Keratinocyte (primary cell): ENCODE data around the gene ALS2CL. TPM values are rescaled to one million over a fixed set of nuclear protein-coding genes. Genes with fewer than 3 reads are reported as not detected.

Experiments
- DNase-seq: peaks from one replicate; pipeline ENCODE4 v3.0.0-alpha.2; 2011; ENCODE audit warnings: low read depth, missing footprints, low spot score
- FAIRE-seq: peaks from 2 replicates; lab custom pipeline; 2011; peaks lifted over from hg19 to GRCh38; lab: Jason Lieb, UNC
- H2AFZ ChIP-seq: 2 replicates; pipeline ENCODE4 v1.6.0; 2012; ENCODE audit warnings: low read length, control low read depth, inconsistent platforms; ENCODE audit not compliant: control insufficient read depth
- H3K27ac ChIP-seq: 2 replicates; pipeline ENCODE4 v1.5.1; 2011; ENCODE audit warnings: low read length; ENCODE audit not compliant: control insufficient read depth, insufficient read depth
- H3K27me3 ChIP-seq: 3 replicates; pipeline ENCODE4 v1.6.0; 2011; ENCODE audit warnings: low read length; ENCODE audit not compliant: control insufficient read depth, insufficient read depth; ENCODE audit errors: extremely low read depth
- H3K36me3 ChIP-seq, 2 experiments: 2 replicates in 1 of 2; 3 replicates in 1 of 2; pipeline ENCODE4 v1.5.1; 2011; ENCODE audit warnings: low read length in 2 of 2, mild to moderate bottlenecking in 1 of 2; ENCODE audit not compliant: control insufficient read depth in 2 of 2, insufficient read depth in 2 of 2; ENCODE audit errors: extremely low read depth in 1 of 2
- H3K4me1 ChIP-seq: 3 replicates; pipeline ENCODE4 v1.5.1; 2011; ENCODE audit warnings: low read length; ENCODE audit not compliant: control insufficient read depth, insufficient read depth; ENCODE audit errors: extremely low read depth
- H3K4me2 ChIP-seq: 3 replicates; pipeline ENCODE4 v1.6.0; 2011; ENCODE audit warnings: low read depth, low read length; ENCODE audit not compliant: control insufficient read depth, insufficient read depth; ENCODE audit errors: extremely low read depth
- H3K4me3 ChIP-seq, 3 experiments: fragments of 200-600 bp in 1 of 3; sonication (generic) in 1 of 3; 2 replicates in 2 of 3; 3 replicates in 1 of 3; pipeline ENCODE4 v1.5.1; 2011 to 2016; ENCODE audit warnings: low read length in 3 of 3, mild to moderate bottlenecking in 3 of 3, control low read depth in 2 of 3, inconsistent platforms in 1 of 3, low read depth in 1 of 3, mixed read lengths in 1 of 3, mixed run types in 1 of 3, moderate library complexity in 1 of 3; ENCODE audit not compliant: control insufficient read depth in 2 of 3, insufficient read depth in 2 of 3; ENCODE audit errors: extremely low read depth in 1 of 3
- H3K79me2 ChIP-seq: 2 replicates; pipeline ENCODE4 v1.6.0; 2012; ENCODE audit warnings: low read length; ENCODE audit not compliant: control insufficient read depth, insufficient read depth
- H3K9ac ChIP-seq: 3 replicates; pipeline ENCODE4 v1.6.0; 2011; ENCODE audit warnings: low read length; ENCODE audit not compliant: control insufficient read depth, insufficient read depth; ENCODE audit errors: extremely low read depth
- H3K9me1 ChIP-seq: 3 replicates; pipeline ENCODE4 v1.6.0; 2011; ENCODE audit warnings: low read length; ENCODE audit not compliant: control insufficient read depth, insufficient read depth; ENCODE audit errors: extremely low read depth
- H3K9me3 ChIP-seq: 2 replicates; pipeline ENCODE4 v1.5.1; 2012; ENCODE audit warnings: low read depth, low read length; ENCODE audit not compliant: control insufficient read depth
- H4K20me1 ChIP-seq: 3 replicates; pipeline ENCODE4 v1.6.0; 2011; ENCODE audit warnings: low read length; ENCODE audit not compliant: control insufficient read depth, insufficient read depth; ENCODE audit errors: extremely low read depth
- CTCF ChIP-seq, 3 experiments: IDR thresholded peaks in 1 of 3; conservative IDR thresholded peaks in 1 of 3; optimal IDR thresholded peaks in 1 of 3; 2 replicates in 2 of 3; 3 replicates in 1 of 3; pipeline versions ENCODE3 to v1.5.1; 2011; ENCODE audit warnings: low read length in 3 of 3, mild to moderate bottlenecking in 3 of 3, moderate library complexity in 2 of 3, control low read depth in 1 of 3, inconsistent platforms in 1 of 3; ENCODE audit not compliant: insufficient read depth in 2 of 3; ENCODE audit errors: extremely low read depth in 1 of 3
- EZH2 ChIP-seq: IDR thresholded peaks from one replicate; pipeline ENCODE4 v1.6.1; 2012; ENCODE audit warnings: inconsistent platforms, mild to moderate bottlenecking, low read length, moderate library complexity
- dilution Hi-C: fragments of 300-500 bp; cut with MboI; formaldehyde crosslinking; loops from one replicate; pipeline ENCODE4 v1.7.0; 2020; ENCODE audit warnings: low sequenced_read_pairs; ENCODE audit not compliant: extremely low pct_ligation_motif_present
- polyA plus RNA-seq, 5 experiments: library from polyadenylated mRNA; depleted of rRNA in 3 of 5; stranded (reverse) in 3 of 5; stranded (forward) in 1 of 5; unstranded in 1 of 5; fragments of >200 nt; gene quantifications; 1 replicate in 1 of 5; 2 replicates in 3 of 5; 3 replicates in 1 of 5; pipeline versions ENCODE4 v1.2.1 to v1.2.3, GENCODE V29; 2011 to 2012; ENCODE audit warnings: missing spikeins in 2 of 5, low read depth in 1 of 5, low replicate concordance in 1 of 5

Gene ALS2CL
- polyA plus RNA-seq, 1 donor (not counting 4 experiments of a cell fraction or from before 2014, with no cell fraction given): 40.9 TPM

DNA sequence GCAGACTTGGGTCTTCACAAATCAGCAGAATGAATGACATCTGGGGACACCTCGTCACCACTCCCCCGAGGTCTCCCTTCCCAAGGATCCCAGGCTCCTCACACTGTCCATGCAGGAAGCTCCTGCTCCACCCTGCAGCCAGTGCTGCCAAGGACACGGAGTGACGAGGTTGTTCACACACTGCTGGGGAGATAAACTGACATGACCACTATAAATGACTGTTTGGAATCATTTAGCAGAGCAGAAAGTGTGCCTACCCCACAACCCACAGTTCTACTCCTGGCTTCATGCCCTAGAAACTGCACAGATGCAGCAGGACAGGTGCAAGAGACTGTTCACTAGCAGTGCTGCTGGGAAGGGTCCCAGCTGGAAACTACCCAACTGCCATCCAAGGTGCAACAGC, 43.9 kb upstream of the ALS2CL start:
- dilution Hi-C loops: no loop called here
- FAIRE-seq: no peak
- no peak for DNase-seq

DNA sequence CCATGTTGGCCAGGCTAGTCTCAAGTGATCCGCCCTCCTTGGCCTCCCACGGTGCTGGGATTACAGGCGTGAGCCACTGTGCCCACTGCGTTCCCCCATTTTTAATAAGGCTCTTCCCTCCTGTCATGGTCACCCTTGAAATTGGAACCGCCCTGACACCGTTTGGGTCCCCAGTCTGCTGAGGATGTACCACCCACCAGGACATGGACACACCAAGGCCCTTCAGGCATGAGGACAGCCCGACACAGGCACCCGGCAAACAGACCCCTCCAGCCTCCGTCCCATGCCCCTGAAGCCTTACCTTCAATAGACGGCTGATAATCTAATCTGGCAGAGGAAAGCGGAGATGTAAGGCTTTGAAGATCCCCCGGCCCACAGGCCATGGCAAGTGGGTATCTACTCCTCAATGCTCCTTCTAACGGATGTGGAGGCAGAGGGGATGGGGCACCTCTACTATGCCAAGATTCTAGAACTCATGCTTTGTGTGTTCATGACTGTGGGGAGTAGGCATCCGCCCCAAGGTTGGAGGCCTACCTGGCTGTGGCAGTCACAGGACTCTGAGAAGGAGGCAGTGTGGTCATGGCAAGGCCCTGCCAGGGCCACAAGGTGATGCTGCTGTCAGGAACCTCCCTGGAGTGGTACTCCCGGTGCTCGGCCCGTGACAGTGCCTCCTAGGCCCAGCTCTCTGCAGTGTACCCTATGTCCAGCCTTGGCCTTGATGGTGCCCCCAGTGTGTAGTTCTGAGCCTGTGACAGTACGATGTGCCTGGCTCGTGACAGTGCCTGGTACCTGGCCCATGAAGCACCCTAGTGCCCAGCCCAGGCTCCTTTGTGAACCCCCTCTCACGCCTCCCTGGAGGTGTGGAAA, 42.8 kb upstream of the ALS2CL start:
- H3K4me3 ChIP-seq: no peak overlapping the region
- DNase-seq (no peak), FAIRE-seq (no peak)
- H4K20me1 ChIP-seq: no peaks in the 10 kb centered on the region
- no peak overlapping the region for H2AFZ ChIP-seq
- no peaks in the 10 kb centered on the region for H3K36me3 ChIP-seq
- no peak overlapping the region for H3K27ac ChIP-seq
- dilution Hi-C loops: no loop called here
- H3K9ac ChIP-seq: no peak overlapping the region
- H3K79me2 ChIP-seq: no peaks in the 10 kb centered on the region
- H3K4me2 ChIP-seq: no peak overlapping the region
- H3K4me1 ChIP-seq: no peaks in the 10 kb centered on the region
- H3K9me1 ChIP-seq: no peaks in the 10 kb centered on the region
- no peak for TF ChIP-seq CTCF (optimal IDR thresholded peaks at IDR 0.05 in 1 of 3, IDR thresholded peaks at IDR 0.05 in 1 of 3, conservative IDR thresholded peaks at IDR 0.05 in 1 of 3; ENCODE audit: extremely low read depth in 1 of 3, insufficient read depth in 2 of 3, low read length in 3 of 3)
- no peak for TF ChIP-seq EZH2
- H3K9me3 ChIP-seq: no peaks in the 10 kb centered on the region
- peaks cover 8% of the 10 kb centered on the region for H3K27me3 ChIP-seq

More for the DNA sequence above, 43.9 kb upstream of the ALS2CL start:
- Histone ChIP-seq H3K27me3 (peaks cover 8% of the 10 kb centered on the region), H3K4me3 (no peak overlapping the region), H3K4me1 (no peaks in the 10 kb centered on the region), H3K36me3 (no peaks in the 10 kb centered on the region), H2AFZ (no peak overlapping the region), H3K9me3 (no peaks in the 10 kb centered on the region), H3K79me2 (no peaks in the 10 kb centered on the region), H3K9ac (no peak overlapping the region), H4K20me1 (no peaks in the 10 kb centered on the region), H3K9me1 (no peaks in the 10 kb centered on the region), H3K4me2 (no peak overlapping the region), H3K27ac (no peak overlapping the region)
- TF ChIP-seq CTCF (optimal IDR thresholded peaks at IDR 0.05 in 1 of 3, IDR thresholded peaks at IDR 0.05 in 1 of 3, conservative IDR thresholded peaks at IDR 0.05 in 1 of 3; ENCODE audit: extremely low read depth in 1 of 3, insufficient read depth in 2 of 3, low read length in 3 of 3) (no peak), EZH2 (no peak)
